HL-60 (cell line): Measurements from ENCODE around the gene IFNGR2.

Experiments used
- DNase-seq, 2 experiments: peaks; one replicate each; pipeline ENCODE4 v3.0.0-alpha.2; 2010 to 2020; ENCODE audit warnings: low read depth in 1 of 2, low spot score in 1 of 2
- H3K27ac ChIP-seq: fragments of 250-450 bp; sonication (Bioruptor Pico); replicated peaks from 2 replicates; pipeline ENCODE4 v1.5.1; 2020; ENCODE audit warnings: mild to moderate bottlenecking, moderate library complexity
- H3K27me3 ChIP-seq: fragments of 250-450 bp; sonication (Bioruptor Pico); 2 replicates; pipeline ENCODE4 v1.5.1; 2021; ENCODE audit warnings: mild to moderate bottlenecking, moderate library complexity; ENCODE audit not compliant: insufficient read depth, poor library complexity, severe bottlenecking
- H3K4me3 ChIP-seq: replicated peaks from 2 replicates; pipeline ENCODE4 v1.5.1; 2011; ENCODE audit warnings: mild to moderate bottlenecking, control low read depth, low read length; ENCODE audit not compliant: insufficient read depth
- CTCF ChIP-seq: IDR thresholded peaks from one replicate; pipeline ENCODE4 v1.5.1; 2011; ENCODE audit warnings: low read length, control low read depth, inconsistent platforms; ENCODE audit not compliant: insufficient read depth
- GABPA ChIP-seq: IDR thresholded peaks from 2 replicates; pipeline ENCODE4 v1.6.1; 2012; ENCODE audit warnings: low read depth
- POLR2AphosphoS5 ChIP-seq: IDR thresholded peaks from 2 replicates; pipeline ENCODE4 v1.6.1; 2012; ENCODE audit warnings: low read depth
- SPI1 ChIP-seq: IDR thresholded peaks from 2 replicates; pipeline ENCODE4 v1.6.1; 2012; ENCODE audit warnings: low read depth, mild to moderate bottlenecking, borderline replicate concordance
- TF ChIP-seq, protein P1 (sequence below): IDR thresholded peaks from 2 replicates; pipeline ENCODE4 v1.6.1; 2012; ENCODE audit warnings: low read depth; ENCODE audit not compliant: insufficient replicate concordance

Gene IFNGR2

DNA sequence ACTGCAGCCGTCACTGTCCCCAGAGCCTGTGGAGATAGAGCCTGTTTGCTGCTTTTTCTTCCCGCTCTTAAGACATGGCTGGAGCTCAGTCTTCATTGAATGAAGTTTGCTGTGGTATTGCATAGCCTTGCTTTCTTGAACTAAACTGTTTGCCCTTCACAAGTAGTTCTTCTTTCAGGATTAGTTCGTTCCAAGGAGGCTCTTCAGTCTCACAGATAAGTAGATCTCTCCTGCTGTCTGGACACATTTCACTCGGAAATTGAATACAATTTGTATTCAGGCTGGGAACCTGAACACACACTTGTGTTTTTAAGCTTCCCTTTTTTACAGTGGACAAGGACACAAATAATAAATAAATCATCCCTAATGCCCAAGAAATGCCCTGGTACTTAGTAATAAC lies 43.8 kb upstream of the IFNGR2 start:
- Histone ChIP-seq H3K27ac (no peak overlapping the region), H3K4me3 (no peak overlapping the region), H3K27me3 (no peaks in the 10 kb centered on the region)
- DNase-seq = no peak
- TF ChIP-seq, protein P1, sequence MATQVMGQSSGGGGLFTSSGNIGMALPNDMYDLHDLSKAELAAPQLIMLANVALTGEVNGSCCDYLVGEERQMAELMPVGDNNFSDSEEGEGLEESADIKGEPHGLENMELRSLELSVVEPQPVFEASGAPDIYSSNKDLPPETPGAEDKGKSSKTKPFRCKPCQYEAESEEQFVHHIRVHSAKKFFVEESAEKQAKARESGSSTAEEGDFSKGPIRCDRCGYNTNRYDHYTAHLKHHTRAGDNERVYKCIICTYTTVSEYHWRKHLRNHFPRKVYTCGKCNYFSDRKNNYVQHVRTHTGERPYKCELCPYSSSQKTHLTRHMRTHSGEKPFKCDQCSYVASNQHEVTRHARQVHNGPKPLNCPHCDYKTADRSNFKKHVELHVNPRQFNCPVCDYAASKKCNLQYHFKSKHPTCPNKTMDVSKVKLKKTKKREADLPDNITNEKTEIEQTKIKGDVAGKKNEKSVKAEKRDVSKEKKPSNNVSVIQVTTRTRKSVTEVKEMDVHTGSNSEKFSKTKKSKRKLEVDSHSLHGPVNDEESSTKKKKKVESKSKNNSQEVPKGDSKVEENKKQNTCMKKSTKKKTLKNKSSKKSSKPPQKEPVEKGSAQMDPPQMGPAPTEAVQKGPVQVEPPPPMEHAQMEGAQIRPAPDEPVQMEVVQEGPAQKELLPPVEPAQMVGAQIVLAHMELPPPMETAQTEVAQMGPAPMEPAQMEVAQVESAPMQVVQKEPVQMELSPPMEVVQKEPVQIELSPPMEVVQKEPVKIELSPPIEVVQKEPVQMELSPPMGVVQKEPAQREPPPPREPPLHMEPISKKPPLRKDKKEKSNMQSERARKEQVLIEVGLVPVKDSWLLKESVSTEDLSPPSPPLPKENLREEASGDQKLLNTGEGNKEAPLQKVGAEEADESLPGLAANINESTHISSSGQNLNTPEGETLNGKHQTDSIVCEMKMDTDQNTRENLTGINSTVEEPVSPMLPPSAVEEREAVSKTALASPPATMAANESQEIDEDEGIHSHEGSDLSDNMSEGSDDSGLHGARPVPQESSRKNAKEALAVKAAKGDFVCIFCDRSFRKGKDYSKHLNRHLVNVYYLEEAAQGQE = no peak
- TF ChIP-seq SPI1 (no peak), GABPA (no peak), CTCF (no peak), POLR2AphosphoS5 (no peak)

DNA sequence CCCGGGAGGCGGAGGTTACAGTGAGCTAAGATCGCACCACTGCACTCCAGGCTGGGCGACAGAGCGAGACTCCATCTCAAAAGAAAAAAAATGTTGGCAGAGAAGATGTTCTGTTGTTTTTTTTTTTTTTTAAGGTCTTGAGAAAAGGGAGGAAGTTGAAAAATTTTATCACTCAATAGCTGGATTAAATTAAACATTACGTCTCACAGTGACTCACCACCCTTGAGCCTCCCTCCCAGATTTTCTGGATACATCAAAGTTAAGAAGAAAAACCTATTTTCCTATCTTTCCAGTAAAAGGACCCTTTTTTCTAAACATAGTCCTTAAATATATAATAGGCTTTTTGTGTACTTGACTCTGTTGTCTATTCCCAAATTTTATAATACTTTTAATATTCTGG lies 42.9 kb upstream of the IFNGR2 start:
- TF ChIP-seq SPI1 (no peak), POLR2AphosphoS5 (no peak), GABPA (no peak), CTCF (no peak)
- TF ChIP-seq, protein P1 = no peak
- no peaks in the 10 kb centered on the region for H3K27me3 ChIP-seq
- no peak for DNase-seq
- H3K4me3 ChIP-seq = no peak overlapping the region
- no peak overlapping the region for H3K27ac ChIP-seq

GRCh38 chr21:33360881-33361602 lies 42.2 kb upstream of the IFNGR2 start:
- Histone ChIP-seq H3K4me3 (peak overlapping the region; percentile 11), H3K27me3 (no peaks in the 10 kb centered on the region), H3K27ac (peak overlapping the region; percentile 76)
- peak; percentile 75 to 84 for DNase-seq
- TF ChIP-seq SPI1 = no peak; the same call in 1 of the 2 replicates
- TF ChIP-seq POLR2AphosphoS5 = peak; percentile 34; the same call in 1 of the 2 replicates
- TF ChIP-seq CTCF = peak; percentile 93
